ENCODE measurements around the gene EPG5. TPM values are rescaled to one million over a fixed set of nuclear protein-coding genes. Genes with fewer than 3 reads are reported as not detected.
A peak's percentile ranks its signal among the peaks of the same experiment; 100 is the strongest.

EPG5 gene
- polyA plus RNA-seq, 2 of the 4 experiments (the other 2 are of a cell fraction): 3.8 to 10.7 TPM

GRCh38 chr18:45879681-45880655 lies 87.2 kb downstream of the EPG5 start:
- H3K27ac ChIP-seq: no peak overlapping the region
- ChIA-PET POLR2A (no interaction called here), CTCF (interaction anchor here (0.7 to 5.7 kb wide), 33 partner anchors 11 to 1040 kb away, joined by 3 to 62 read pairs (median 5); no protein-coding TSS in a partner anchor)
- no peak overlapping the region for H3K4me2 ChIP-seq
- TF ChIP-seq KDM1A (IDR thresholded peaks at IDR 0.05; ENCODE audit: low read depth) (no peak), RAD21 (conservative IDR thresholded peaks at IDR 0.05 in 1 of 2, IDR thresholded peaks at IDR 0.05 in 1 of 2) (peak; percentile 72 to 75), BHLHE40 (IDR thresholded peaks at IDR 0.05; ENCODE audit: low read depth, low read length) (no peak), MAZ (IDR thresholded peaks at IDR 0.05; ENCODE audit: borderline replicate concordance, low read depth, low read length) (no peak), CHD4 (IDR thresholded peaks at IDR 0.05; ENCODE audit: borderline replicate concordance) (no peak), ELK1 (IDR thresholded peaks at IDR 0.05; ENCODE audit: low read depth, low read length) (no peak), CTCF (IDR thresholded peaks at IDR 0.05) (peak; percentile 81), MAFK (IDR thresholded peaks at IDR 0.05; ENCODE audit: partially characterized antibody) (no peak), FOSB (CRISPR knock-in tag; IDR thresholded peaks at IDR 0.05) (no peak), SMC3 (IDR thresholded peaks at IDR 0.05) (peak; percentile 84), HOXB13 (CRISPR knock-in tag; IDR thresholded peaks at IDR 0.05; ENCODE audit: low read depth) (no peak), ZC3H11A (IDR thresholded peaks at IDR 0.05) (no peak), POLR2A (IDR thresholded peaks at IDR 0.05; ENCODE audit: low read length) (no peak), HMGXB4 (CRISPR knock-in tag; IDR thresholded peaks at IDR 0.05; ENCODE audit: borderline replicate concordance) (no peak), HOXB5 (CRISPR knock-in tag; IDR thresholded peaks at IDR 0.05) (no peak)
- FAIRE-seq: no peak
- ATAC-seq: peak; percentile 97 to 98
- no peaks in the 10 kb centered on the region for H3K4me1 ChIP-seq
- H3K4me3 ChIP-seq: no peak overlapping the region
- 30% methylated on average over 17 of the region's 17 CpGs for WGBS (ENCODE audit: missing lambda C conversion rate)
- H3K9me3 ChIP-seq: no peaks in the 10 kb centered on the region
- DNase-seq (ENCODE audit: low read depth in 1 of 2, low spot score in 1 of 2): peak; percentile 28 to 48

GRCh38 chr18:45877403-45877802 lies 89.7 kb downstream of the EPG5 start:
- no peak overlapping the region for H3K4me3 ChIP-seq
- H3K4me1 ChIP-seq: no peaks in the 10 kb centered on the region
- TF ChIP-seq RAD21 (conservative IDR thresholded peaks at IDR 0.05 in 1 of 2, IDR thresholded peaks at IDR 0.05 in 1 of 2) (no peak), ZC3H11A (IDR thresholded peaks at IDR 0.05) (no peak), HES2 (IDR thresholded peaks at IDR 0.05) (no peak), CHD4 (IDR thresholded peaks at IDR 0.05; ENCODE audit: borderline replicate concordance) (no peak), RARB (CRISPR knock-in tag; IDR thresholded peaks at IDR 0.05) (no peak), CTCF (IDR thresholded peaks at IDR 0.05) (no peak), REST (IDR thresholded peaks at IDR 0.05) (no peak), TP53 (CRISPR knock-in tag; IDR thresholded peaks at IDR 0.05) (no peak), GATA3 (IDR thresholded peaks at IDR 0.05; ENCODE audit: borderline replicate concordance) (no peak), HOXB5 (CRISPR knock-in tag; IDR thresholded peaks at IDR 0.05) (no peak), KDM5A (IDR thresholded peaks at IDR 0.05) (no peak), SMC3 (IDR thresholded peaks at IDR 0.05) (no peak), MAFK (IDR thresholded peaks at IDR 0.05; ENCODE audit: partially characterized antibody) (no peak), NPAS2 (CRISPR knock-in tag; IDR thresholded peaks at IDR 0.05; ENCODE audit: borderline replicate concordance) (no peak), ZSCAN20 (CRISPR knock-in tag; IDR thresholded peaks at IDR 0.05) (no peak)
- H3K27ac ChIP-seq: no peak overlapping the region
- H3K4me2 ChIP-seq: no peak overlapping the region
- FAIRE-seq (no peak), ATAC-seq (no peak), DNase-seq (ENCODE audit: low read depth in 1 of 2, low spot score in 1 of 2) (no peak)
- WGBS (ENCODE audit: missing lambda C conversion rate): 87% methylated on average over 3 of the region's 3 CpGs
- no peaks in the 10 kb centered on the region for H3K9me3 ChIP-seq
- ChIA-PET CTCF (interaction anchor here (1.2 to 5.7 kb wide), 4 partner anchors 22 to 235 kb away, joined by 3 to 62 read pairs (median 8); partner anchors contain the start of gene SLC14A1), POLR2A (no interaction called here)

All from A549 (cell line).